GM12878 (cell line): Measurements from ENCODE around the gene PLPP2. TPM values are rescaled to one million over a fixed set of nuclear protein-coding genes. Genes with fewer than 3 reads are reported as not detected.

ENCODE experiments used
- ATAC-seq: fragments of 200-7000 bp; cut with Tn5 transposase; 3 replicates; pipeline ENCODE4 v1.9.1; 2020; ENCODE audit warnings: mild to moderate bottlenecking, moderate library complexity
- BruUV-seq: library from RNA; stranded (reverse); fragments of 400-500 nt; replicated peaks from 2 replicates; lab custom pipeline; 2021; lab: Mats Ljungman, UMichigan
- CTCF ChIA-PET: fragments of 300-600 bp; sonication (Branson Sonifier 250); formaldehyde crosslinking; extraction: SDS; loops from one replicate; lab custom pipeline; 2021; ENCODE audit warnings: inconsistent platforms; lab: Yijun Ruan, JAX
- POLR2A ChIA-PET: fragments of 350-600 bp; formaldehyde crosslinking; extraction: SDS; loops from one replicate; lab custom pipeline; 2021; ENCODE audit warnings: inconsistent platforms; lab: Charles Lee
- RAD21 ChIA-PET: fragments of 300-600 bp; sonication (Branson Sonifier 250); formaldehyde crosslinking; loops from one replicate; lab custom pipeline; 2023; ENCODE audit warnings: antibody characterized with exemption; ENCODE audit not compliant: unreplicated experiment; lab: Charles Lee
- SMC1A ChIA-PET: fragments of 300-600 bp; sonication (Branson Sonifier 250); formaldehyde crosslinking; loops from one replicate; lab custom pipeline; 2023; ENCODE audit not compliant: unreplicated experiment, uncharacterized antibody; lab: Charles Lee
- DNase-seq: peaks from one replicate; pipeline ENCODE4 v3.0.0-alpha.2; 2011; ENCODE audit warnings: low read depth, low spot score
- FAIRE-seq: peaks from 3 replicates; lab custom pipeline; 2011; peaks lifted over from hg19 to GRCh38; lab: Jason Lieb, UNC
- H2AFZ ChIP-seq: 2 replicates; pipeline ENCODE4 v1.6.0; 2011; ENCODE audit warnings: low read depth, low read length, control low read depth; ENCODE audit not compliant: control insufficient read depth
- H3K27ac ChIP-seq: 2 replicates; pipeline ENCODE4 v1.5.1; 2011; ENCODE audit warnings: control low read depth; ENCODE audit not compliant: control insufficient read depth, insufficient read depth
- H3K27me3 ChIP-seq, 2 experiments: replicated peaks in 1 of 2; 2 replicates each; pipeline versions ENCODE4 v1.6.0 to v1.6.1; 2011; ENCODE audit warnings: low read length in 1 of 2; ENCODE audit not compliant: control insufficient read depth in 2 of 2, insufficient read depth in 2 of 2
- H3K36me3 ChIP-seq, 2 experiments: 2 replicates each; pipeline ENCODE4 v1.5.1; 2011; ENCODE audit warnings: low read length in 1 of 2; ENCODE audit not compliant: control insufficient read depth in 2 of 2, insufficient read depth in 2 of 2
- H3K4me1 ChIP-seq: 2 replicates; pipeline ENCODE4 v1.6.1; 2011; ENCODE audit warnings: mild to moderate bottlenecking, low read length, moderate library complexity, mixed read lengths; ENCODE audit not compliant: control insufficient read depth, insufficient read depth
- H3K4me2 ChIP-seq: 2 replicates; pipeline ENCODE4 v1.6.0; 2011; ENCODE audit warnings: control low read depth; ENCODE audit not compliant: control insufficient read depth, insufficient read depth
- H3K4me3 ChIP-seq: fragments of 200-600 bp; sonication (generic); 2 replicates; pipeline ENCODE4 v1.5.1; 2016
- H3K79me2 ChIP-seq: 2 replicates; pipeline ENCODE4 v1.6.0; 2011; ENCODE audit warnings: low read length; ENCODE audit not compliant: control insufficient read depth, insufficient read depth
- H3K9ac ChIP-seq: 2 replicates; pipeline ENCODE4 v1.8.0; 2011; ENCODE audit warnings: low read length, control low read depth, mixed read lengths; ENCODE audit not compliant: control insufficient read depth, insufficient read depth
- H3K9me3 ChIP-seq: replicated peaks from 3 replicates; pipeline ENCODE4 v1.5.1; 2011; ENCODE audit warnings: mild to moderate bottlenecking, low read length; ENCODE audit not compliant: control insufficient read depth, insufficient read depth
- H4K20me1 ChIP-seq: 2 replicates; pipeline ENCODE4 v1.6.0; 2011; ENCODE audit not compliant: control insufficient read depth, insufficient read depth
- IKZF1 ChIP-seq: fragments of 450-650 bp; conservative IDR thresholded peaks from 2 replicates; pipeline ENCODE4 v1.6.1; 2017; ENCODE audit warnings: antibody characterized with exemption, mild to moderate bottlenecking
- SREBF1 ChIP-seq: IDR thresholded peaks from 2 replicates; pipeline ENCODE4 v1.6.1; 2012; ENCODE audit warnings: mild to moderate bottlenecking, low read length
- WGBS: methylation state at CpG from one replicate; pipeline ENCODE4 v1.1.6; 2016; ENCODE audit warnings: low lambda C conversion rate; ENCODE audit not compliant: insufficient replicate concordance, insufficient coverage; ENCODE audit errors: missing lambda C conversion rate; 5-methylcytosine and 5-hydroxymethylcytosine counted together
- in situ Hi-C: fragments of 300-500 bp; cut with MboI; formaldehyde crosslinking; loops from 9 replicates; pipeline ENCODE4 v1.14.3; 2018; ENCODE audit warnings: mixed read lengths
- intact Hi-C: fragments of 100-400 bp; cut with micrococcal nuclease; formaldehyde crosslinking; loops from one replicate; pipeline ENCODE4 v1.14.2; 2022; ENCODE audit not compliant: unreplicated experiment
- polyA plus RNA-seq, 11 experiments: library from polyadenylated mRNA; depleted of rRNA in 4 of 11; unstranded in 6 of 11; stranded (reverse) in 5 of 11; fragments of >200 nt; fragmentation: Nextera tagmentation in 4 of 11; fragmentation: Illumina TruSeq in 1 of 11; extraction: Ambion mirVana in 4 of 11; extraction: Trizol in 1 of 11; gene quantifications; 1 replicate in 1 of 11; 2 replicates in 10 of 11; pipeline versions ENCODE4 v1.2.1 to v1.2.3, GENCODE V29; 2011 to 2016; ENCODE audit warnings: inconsistent platforms in 2 of 11, missing spikeins in 2 of 11, low read depth in 1 of 11
- total RNA-seq, 4 experiments: library from RNA; depleted of rRNA in 3 of 4; stranded (reverse); fragments of >200 nt in 3 of 4; fragmentation: Illumina TruSeq in 1 of 4; extraction: Trizol in 1 of 4; gene quantifications; 2 replicates each; pipeline versions ENCODE4 v1.2.1 to v1.2.3, GENCODE V29; 2013 to 2021
- TF ChIP-seq, protein P1 (sequence below): fragments of 450-650 bp; IDR thresholded peaks from 2 replicates; pipeline ENCODE4 v1.6.1; 2017; ENCODE audit warnings: mild to moderate bottlenecking, moderate library complexity
- TF ChIP-seq, protein P2 (sequence below): fragments of 450-650 bp; IDR thresholded peaks from 2 replicates; pipeline ENCODE4 v1.6.1; 2016; ENCODE audit warnings: mild to moderate bottlenecking

The PLPP2 gene
- total and polyA plus RNA-seq, 10 of the 15 experiments (the other 5 are each of a cell fraction or from before 2014, with no cell fraction given) = 0.04 to 0.62 (median 0.14) TPM; not detected in 7

DNA sequence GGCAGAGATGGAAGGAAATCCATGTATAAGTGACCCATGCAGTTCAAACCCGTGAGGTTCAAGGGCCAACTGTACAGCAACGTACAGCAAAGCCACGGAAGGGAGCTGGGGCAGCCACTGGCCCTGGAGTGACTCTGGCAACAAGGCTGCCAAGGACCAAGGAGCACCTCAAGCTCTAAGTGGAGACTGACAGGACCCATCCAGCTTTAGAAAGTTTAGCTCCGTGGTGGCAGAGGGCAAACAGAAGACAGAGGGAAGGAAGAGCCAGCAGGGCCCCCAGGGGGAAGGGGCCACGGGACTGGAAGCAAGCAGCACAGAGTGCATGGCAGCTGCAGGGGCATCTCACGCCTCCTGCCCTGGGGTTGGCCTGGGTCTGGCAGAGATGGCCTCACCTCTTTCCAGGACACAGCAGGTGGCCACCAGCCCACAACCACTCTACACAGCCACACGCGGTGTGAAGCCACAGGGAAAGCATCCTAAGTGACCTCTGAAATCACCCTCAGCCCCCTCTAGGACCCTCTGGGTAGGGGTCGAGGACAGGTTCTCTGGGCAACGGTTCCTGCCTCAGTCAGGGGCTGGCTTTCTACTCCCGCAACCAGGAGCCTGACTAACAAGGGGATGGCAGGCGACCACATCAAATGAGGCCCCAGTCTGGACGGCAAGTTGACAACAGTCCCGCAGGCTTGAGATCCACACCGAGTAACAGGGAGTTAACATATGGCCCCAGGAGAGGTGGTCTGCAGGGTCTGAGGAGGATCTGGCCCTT lies 49.6 kb upstream of the PLPP2 start (continued):
- TF ChIP-seq, protein P1, sequence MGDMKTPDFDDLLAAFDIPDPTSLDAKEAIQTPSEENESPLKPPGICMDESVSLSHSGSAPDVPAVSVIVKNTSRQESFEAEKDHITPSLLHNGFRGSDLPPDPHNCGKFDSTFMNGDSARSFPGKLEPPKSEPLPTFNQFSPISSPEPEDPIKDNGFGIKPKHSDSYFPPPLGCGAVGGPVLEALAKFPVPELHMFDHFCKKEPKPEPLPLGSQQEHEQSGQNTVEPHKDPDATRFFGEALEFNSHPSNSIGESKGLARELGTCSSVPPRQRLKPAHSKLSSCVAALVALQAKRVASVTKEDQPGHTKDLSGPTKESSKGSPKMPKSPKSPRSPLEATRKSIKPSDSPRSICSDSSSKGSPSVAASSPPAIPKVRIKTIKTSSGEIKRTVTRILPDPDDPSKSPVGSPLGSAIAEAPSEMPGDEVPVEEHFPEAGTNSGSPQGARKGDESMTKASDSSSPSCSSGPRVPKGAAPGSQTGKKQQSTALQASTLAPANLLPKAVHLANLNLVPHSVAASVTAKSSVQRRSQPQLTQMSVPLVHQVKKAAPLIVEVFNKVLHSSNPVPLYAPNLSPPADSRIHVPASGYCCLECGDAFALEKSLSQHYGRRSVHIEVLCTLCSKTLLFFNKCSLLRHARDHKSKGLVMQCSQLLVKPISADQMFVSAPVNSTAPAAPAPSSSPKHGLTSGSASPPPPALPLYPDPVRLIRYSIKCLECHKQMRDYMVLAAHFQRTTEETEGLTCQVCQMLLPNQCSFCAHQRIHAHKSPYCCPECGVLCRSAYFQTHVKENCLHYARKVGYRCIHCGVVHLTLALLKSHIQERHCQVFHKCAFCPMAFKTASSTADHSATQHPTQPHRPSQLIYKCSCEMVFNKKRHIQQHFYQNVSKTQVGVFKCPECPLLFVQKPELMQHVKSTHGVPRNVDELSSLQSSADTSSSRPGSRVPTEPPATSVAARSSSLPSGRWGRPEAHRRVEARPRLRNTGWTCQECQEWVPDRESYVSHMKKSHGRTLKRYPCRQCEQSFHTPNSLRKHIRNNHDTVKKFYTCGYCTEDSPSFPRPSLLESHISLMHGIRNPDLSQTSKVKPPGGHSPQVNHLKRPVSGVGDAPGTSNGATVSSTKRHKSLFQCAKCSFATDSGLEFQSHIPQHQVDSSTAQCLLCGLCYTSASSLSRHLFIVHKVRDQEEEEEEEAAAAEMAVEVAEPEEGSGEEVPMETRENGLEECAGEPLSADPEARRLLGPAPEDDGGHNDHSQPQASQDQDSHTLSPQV = no peak

DNA sequence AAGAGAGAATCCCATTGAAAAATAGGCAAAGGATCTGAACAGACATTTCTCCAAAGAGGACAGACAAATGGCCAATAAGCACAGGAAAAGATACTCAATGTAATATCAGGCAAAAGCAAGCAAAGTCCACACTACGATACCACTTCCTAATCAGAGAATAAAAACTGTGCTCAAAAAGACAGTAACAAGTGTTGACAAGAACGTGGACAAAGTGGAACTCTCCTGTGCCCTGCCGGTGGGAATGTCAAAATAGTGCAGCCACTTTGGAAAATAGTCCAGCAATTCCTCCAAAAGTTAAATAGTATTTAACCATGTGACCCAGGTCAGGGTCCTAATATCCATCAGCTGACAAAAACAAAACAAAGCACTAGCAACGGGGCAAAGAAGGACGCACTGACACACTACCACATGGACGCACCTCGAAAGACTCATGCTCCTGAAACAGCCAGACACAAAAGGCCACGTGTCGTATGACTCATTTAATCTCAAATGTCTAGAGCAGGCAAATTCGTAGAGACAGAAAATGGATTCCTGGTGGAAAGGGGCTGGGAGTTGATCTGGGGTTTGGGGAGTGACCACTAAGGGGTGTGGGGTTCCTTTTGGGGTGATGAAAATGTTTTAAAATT lies 48.2 kb upstream of the PLPP2 start:
- Histone ChIP-seq H3K9ac (no peak overlapping the region), H3K9me3 (no peaks in the 10 kb centered on the region; the same call in 2 of the 3 replicates), H3K79me2 (peaks cover 41% of the 10 kb centered on the region), H3K4me1 (peaks cover 17% of the 10 kb centered on the region), H3K27me3 (no peaks in the 10 kb centered on the region), H4K20me1 (no peaks in the 10 kb centered on the region), H2AFZ (no peak overlapping the region), H3K36me3 (peaks cover 3 to 8% of the 10 kb centered on the region in 2 experiments; a peak in 3 of 4 replicates), H3K4me3 (no peak overlapping the region), H3K27ac (no peak overlapping the region), H3K4me2 (no peak overlapping the region)
- no peak for DNase-seq
- no peak for FAIRE-seq
- 55% methylated on average over 10 of the region's 10 CpGs for WGBS
- CTCF ChIA-PET = interaction anchor here (1.0 kb wide), 1 partner anchor 92 kb away, joined by 3 read pairs; no protein-coding TSS in a partner anchor
- TF ChIP-seq, protein P2, sequence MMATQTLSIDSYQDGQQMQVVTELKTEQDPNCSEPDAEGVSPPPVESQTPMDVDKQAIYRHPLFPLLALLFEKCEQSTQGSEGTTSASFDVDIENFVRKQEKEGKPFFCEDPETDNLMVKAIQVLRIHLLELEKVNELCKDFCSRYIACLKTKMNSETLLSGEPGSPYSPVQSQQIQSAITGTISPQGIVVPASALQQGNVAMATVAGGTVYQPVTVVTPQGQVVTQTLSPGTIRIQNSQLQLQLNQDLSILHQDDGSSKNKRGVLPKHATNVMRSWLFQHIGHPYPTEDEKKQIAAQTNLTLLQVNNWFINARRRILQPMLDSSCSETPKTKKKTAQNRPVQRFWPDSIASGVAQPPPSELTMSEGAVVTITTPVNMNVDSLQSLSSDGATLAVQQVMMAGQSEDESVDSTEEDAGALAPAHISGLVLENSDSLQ = no peak
- TF ChIP-seq IKZF1 (no peak), SREBF1 (no peak)
- SMC1A ChIA-PET = no interaction called here
- intact Hi-C loops = no loop called here
- in situ Hi-C loops = no loop called here
- RAD21 ChIA-PET = no interaction called here
- BruUV-seq = no TSS peak
- POLR2A ChIA-PET = no interaction called here
- ATAC-seq = no peak
